ENCODE results near the gene MYH15. TPM values are rescaled to one million over a fixed set of nuclear protein-coding genes. Genes with fewer than 3 reads are reported as not detected.

The MYH15 gene
- total and polyA plus RNA-seq, 10 of the 15 experiments (the other 5 are each of a cell fraction or from before 2014, with no cell fraction given), result 0.05 to 0.27 (median 0.09) TPM; not detected in 1

GRCh38 chr3:108548304-108548703 is 37.9 kb upstream of the MYH15 start:
- in situ Hi-C loops (cut with MboI), result no loop called here
- no peak overlapping the region for H2AFZ ChIP-seq (ENCODE audit: control insufficient read depth, low read depth, low read length)
- peaks cover 4 to 16% of the 10 kb centered on the region in 2 experiments; a peak in 3 of 4 replicates for H3K36me3 ChIP-seq (ENCODE audit: control insufficient read depth in 2 of 2, insufficient read depth in 2 of 2, low read length in 1 of 2)
- no peaks in the 10 kb centered on the region for H3K27me3 ChIP-seq (replicated peaks in 1 of 2; ENCODE audit: control insufficient read depth in 2 of 2, insufficient read depth in 2 of 2, low read length in 1 of 2)
- WGBS (ENCODE audit: insufficient coverage, insufficient replicate concordance, low lambda C conversion rate, missing lambda C conversion rate), result 100% methylated on average over 1 of the region's 1 CpG
- no peaks in the 10 kb centered on the region for H3K79me2 ChIP-seq (ENCODE audit: control insufficient read depth, insufficient read depth, low read length)
- H3K4me2 ChIP-seq (ENCODE audit: control insufficient read depth, insufficient read depth), result no peak overlapping the region
- ChIA-PET POLR2A (no interaction called here), CTCF (no interaction called here), SMC1A (ENCODE audit: uncharacterized antibody, unreplicated experiment) (no interaction called here), RAD21 (ENCODE audit: unreplicated experiment) (no interaction called here)
- BruUV-seq (replicated peaks), result no TSS peak
- H4K20me1 ChIP-seq (ENCODE audit: control insufficient read depth, insufficient read depth), result no peaks in the 10 kb centered on the region
- H3K4me1 ChIP-seq (ENCODE audit: control insufficient read depth, insufficient read depth, low read length), result no peaks in the 10 kb centered on the region
- H3K9me3 ChIP-seq (replicated peaks; ENCODE audit: control insufficient read depth, insufficient read depth, low read length), result no peaks in the 10 kb centered on the region
- intact Hi-C loops (cut with micrococcal nuclease; ENCODE audit: unreplicated experiment), result no loop called here
- DNase-seq (ENCODE audit: low read depth, low spot score), result no peak
- no peak for FAIRE-seq
- no peak for ATAC-seq
- no peak overlapping the region for H3K9ac ChIP-seq (ENCODE audit: control insufficient read depth, insufficient read depth, low read length)
- H3K27ac ChIP-seq (ENCODE audit: control insufficient read depth, insufficient read depth), result no peak overlapping the region
- no peak overlapping the region for H3K4me3 ChIP-seq
- TF ChIP-seq CREM (IDR thresholded peaks at IDR 0.05; ENCODE audit: low read depth), result no peak
- TF ChIP-seq SREBF1 (IDR thresholded peaks at IDR 0.05; ENCODE audit: low read length), result no peak
- no peak for TF ChIP-seq IKZF1 (conservative IDR thresholded peaks at IDR 0.05)
- no peak for TF ChIP-seq CREB1 (IDR thresholded peaks at IDR 0.05; ENCODE audit: low read depth)
- no peak for TF ChIP-seq PAX5 (IDR thresholded peaks at IDR 0.05; ENCODE audit: borderline replicate concordance, low read depth, low read length)
- TF ChIP-seq MEF2B (IDR thresholded peaks at IDR 0.05; ENCODE audit: partially characterized antibody, poor library complexity, severe bottlenecking), result no peak
- TF ChIP-seq RB1 (IDR thresholded peaks at IDR 0.05; ENCODE audit: borderline replicate concordance), result no peak
- TF ChIP-seq NR2F1 (conservative IDR thresholded peaks at IDR 0.05), result no peak
- TF ChIP-seq NFYA (IDR thresholded peaks at IDR 0.05; ENCODE audit: borderline replicate concordance, low read depth, low read length), result no peak
- no peak for TF ChIP-seq SIN3A (IDR thresholded peaks at IDR 0.05; ENCODE audit: low read depth, low read length)
- TF ChIP-seq RCOR1 (conservative IDR thresholded peaks at IDR 0.05; ENCODE audit: low read depth, low read length), result no peak
- no peak for TF ChIP-seq BHLHE40 (IDR thresholded peaks at IDR 0.05; ENCODE audit: borderline replicate concordance in 1 of 2, low read depth in 2 of 2, low read length in 1 of 2)
- no peak for TF ChIP-seq SREBF2 (IDR thresholded peaks at IDR 0.05; ENCODE audit: low read length)
- no peak for TF ChIP-seq ATF2 (IDR thresholded peaks at IDR 0.05; ENCODE audit: low read length)
- no peak for TF ChIP-seq ZBTB40 (IDR thresholded peaks at IDR 0.05; ENCODE audit: borderline replicate concordance)
- TF ChIP-seq POLR2AphosphoS2 (IDR thresholded peaks at IDR 0.05; ENCODE audit: low read depth, low read length), result no peak
- no peak for TF ChIP-seq HDGF (IDR thresholded peaks at IDR 0.05)
- no peak for TF ChIP-seq REST (IDR thresholded peaks at IDR 0.05; ENCODE audit: low read depth, low read length)

Data from GM12878 (cell line).